ENCODE data around the gene ZFP36. TPM values are rescaled to one million over a fixed set of nuclear protein-coding genes. Genes with fewer than 3 reads are reported as not detected.

The ZFP36 gene
- total RNA-seq, 1 donor from 2014 or later, result 631 TPM

DNA sequence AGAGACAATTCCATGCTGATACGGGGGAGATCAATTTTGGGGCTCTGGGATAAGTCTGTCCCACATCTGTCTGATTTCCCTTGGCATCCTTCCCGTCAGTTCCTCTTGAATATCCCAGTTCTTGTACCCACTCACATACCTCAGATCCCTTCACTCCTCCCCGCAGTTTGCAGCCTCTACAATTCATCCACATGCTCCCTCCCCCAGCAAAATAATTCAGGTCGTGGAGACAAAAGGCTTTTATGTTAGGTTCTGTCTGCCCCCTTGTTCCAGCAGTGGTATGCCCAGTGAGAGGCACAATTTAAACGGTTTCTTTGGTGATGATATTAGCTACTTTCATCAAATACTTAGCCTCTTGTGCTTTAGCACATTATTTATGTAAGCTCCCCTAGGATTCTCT is 19.5 kb downstream of the ZFP36 start:
- DNase-seq (ENCODE audit: extremely low spot score in 2 of 2), result no peak
- Histone ChIP-seq H3K27ac (no peak overlapping the region), H3K9me3 (no peaks in the 10 kb centered on the region), H3K36me3 (peaks cover 0 to 4% of the 10 kb centered on the region in 2 donors), H3K4me1 (peaks cover 17% of the 10 kb centered on the region), H3K27me3 (no peaks in the 10 kb centered on the region), H3K4me3 (no peak overlapping the region)
- intact Hi-C loops (cut with DNase I), result no loop called here
- TF ChIP-seq POLR2AphosphoS5 (IDR thresholded peaks at IDR 0.05; ENCODE audit: insufficient read depth in 1 of 2, low read depth in 1 of 2), result no peak
- TF ChIP-seq, protein P1, sequence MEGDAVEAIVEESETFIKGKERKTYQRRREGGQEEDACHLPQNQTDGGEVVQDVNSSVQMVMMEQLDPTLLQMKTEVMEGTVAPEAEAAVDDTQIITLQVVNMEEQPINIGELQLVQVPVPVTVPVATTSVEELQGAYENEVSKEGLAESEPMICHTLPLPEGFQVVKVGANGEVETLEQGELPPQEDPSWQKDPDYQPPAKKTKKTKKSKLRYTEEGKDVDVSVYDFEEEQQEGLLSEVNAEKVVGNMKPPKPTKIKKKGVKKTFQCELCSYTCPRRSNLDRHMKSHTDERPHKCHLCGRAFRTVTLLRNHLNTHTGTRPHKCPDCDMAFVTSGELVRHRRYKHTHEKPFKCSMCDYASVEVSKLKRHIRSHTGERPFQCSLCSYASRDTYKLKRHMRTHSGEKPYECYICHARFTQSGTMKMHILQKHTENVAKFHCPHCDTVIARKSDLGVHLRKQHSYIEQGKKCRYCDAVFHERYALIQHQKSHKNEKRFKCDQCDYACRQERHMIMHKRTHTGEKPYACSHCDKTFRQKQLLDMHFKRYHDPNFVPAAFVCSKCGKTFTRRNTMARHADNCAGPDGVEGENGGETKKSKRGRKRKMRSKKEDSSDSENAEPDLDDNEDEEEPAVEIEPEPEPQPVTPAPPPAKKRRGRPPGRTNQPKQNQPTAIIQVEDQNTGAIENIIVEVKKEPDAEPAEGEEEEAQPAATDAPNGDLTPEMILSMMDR (IDR thresholded peaks at IDR 0.05), result no peak
- TF ChIP-seq POLR2A (IDR thresholded peaks at IDR 0.05), result no peak

DNA sequence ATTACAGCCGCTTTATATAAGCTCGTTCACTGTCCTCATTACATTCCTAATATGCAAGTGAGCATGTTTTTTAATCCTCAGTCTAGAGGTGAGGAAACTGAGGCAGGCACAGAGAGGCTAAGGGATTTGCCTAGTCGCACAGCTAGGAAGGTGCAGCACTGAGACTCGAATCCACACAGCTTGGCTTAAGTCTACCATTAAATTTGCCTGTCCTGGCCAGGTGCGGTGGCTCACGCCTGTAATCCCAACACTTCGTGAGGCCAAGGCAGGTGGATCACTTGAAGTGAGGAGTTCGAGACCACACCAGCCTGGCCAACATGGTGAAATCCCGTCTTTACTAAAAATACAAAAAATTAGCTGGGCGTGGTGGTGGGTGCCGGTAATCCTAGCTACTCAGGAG is 21.1 kb downstream of the ZFP36 start:
- DNase-seq (ENCODE audit: extremely low spot score in 2 of 2), result no peak
- Histone ChIP-seq H3K4me3 (no peak overlapping the region), H3K4me1 (peaks cover 21% of the 10 kb centered on the region), H3K9me3 (no peaks in the 10 kb centered on the region), H3K36me3 (peaks cover 2 to 19% of the 10 kb centered on the region in 2 donors), H3K27me3 (no peaks in the 10 kb centered on the region), H3K27ac (no peak overlapping the region)
- intact Hi-C loops (cut with DNase I), result no loop called here
- TF ChIP-seq, protein P1 (IDR thresholded peaks at IDR 0.05), result no peak
- no peak for TF ChIP-seq POLR2AphosphoS5 (IDR thresholded peaks at IDR 0.05; ENCODE audit: insufficient read depth in 1 of 2, low read depth in 1 of 2)
- TF ChIP-seq POLR2A (IDR thresholded peaks at IDR 0.05), result no peak

DNA sequence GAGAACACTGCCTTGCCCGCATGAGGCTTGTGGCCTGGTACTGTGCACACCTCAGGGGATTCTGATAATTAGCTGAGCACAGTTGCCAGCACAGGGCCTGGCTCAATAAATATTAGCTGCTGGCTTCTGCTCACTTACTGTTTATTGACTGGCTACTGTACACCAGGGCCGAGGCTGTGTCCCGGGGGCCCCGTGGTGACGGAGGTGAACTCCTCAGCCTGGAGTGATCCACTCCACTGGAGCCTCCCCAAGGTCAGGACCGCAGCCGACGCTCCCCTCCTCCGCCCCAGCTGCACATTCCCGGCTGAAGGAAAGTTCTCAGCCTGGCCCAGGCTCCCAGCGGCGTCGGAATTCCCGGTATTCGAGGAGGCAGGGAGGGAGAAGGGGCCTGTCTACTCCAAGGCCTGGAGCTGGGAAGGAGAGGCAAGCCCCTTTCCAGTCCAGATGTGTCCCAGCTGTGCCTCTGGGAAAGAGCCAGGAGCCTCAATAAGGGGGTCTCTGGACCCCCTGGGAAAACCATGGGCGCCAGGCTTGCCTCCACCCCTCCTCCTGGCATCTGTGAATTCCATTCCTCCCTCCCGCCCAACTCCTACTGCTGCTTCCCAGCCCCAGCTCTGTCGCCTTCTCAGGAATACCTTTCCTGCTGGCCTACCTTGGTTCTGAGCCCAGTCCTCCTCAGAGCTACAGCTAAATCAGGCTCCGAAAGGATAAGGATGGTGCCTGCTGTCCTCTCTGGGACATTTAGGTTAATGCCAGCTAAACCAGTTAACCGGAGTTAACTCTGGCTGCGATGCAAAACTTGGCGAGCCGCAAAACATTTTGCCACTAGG is 21.9 kb downstream of the ZFP36 start:
- TF ChIP-seq, protein P1 (IDR thresholded peaks at IDR 0.05), result no peak
- TF ChIP-seq POLR2A (IDR thresholded peaks at IDR 0.05), result no peak
- peak in 1 of 2 donors; percentile 58 for TF ChIP-seq POLR2AphosphoS5 (IDR thresholded peaks at IDR 0.05; ENCODE audit: insufficient read depth in 1 of 2, low read depth in 1 of 2)
- H3K4me1 ChIP-seq, result peaks cover 29% of the 10 kb centered on the region
- peak overlapping the region; percentile 66 for H3K27ac ChIP-seq

DNA sequence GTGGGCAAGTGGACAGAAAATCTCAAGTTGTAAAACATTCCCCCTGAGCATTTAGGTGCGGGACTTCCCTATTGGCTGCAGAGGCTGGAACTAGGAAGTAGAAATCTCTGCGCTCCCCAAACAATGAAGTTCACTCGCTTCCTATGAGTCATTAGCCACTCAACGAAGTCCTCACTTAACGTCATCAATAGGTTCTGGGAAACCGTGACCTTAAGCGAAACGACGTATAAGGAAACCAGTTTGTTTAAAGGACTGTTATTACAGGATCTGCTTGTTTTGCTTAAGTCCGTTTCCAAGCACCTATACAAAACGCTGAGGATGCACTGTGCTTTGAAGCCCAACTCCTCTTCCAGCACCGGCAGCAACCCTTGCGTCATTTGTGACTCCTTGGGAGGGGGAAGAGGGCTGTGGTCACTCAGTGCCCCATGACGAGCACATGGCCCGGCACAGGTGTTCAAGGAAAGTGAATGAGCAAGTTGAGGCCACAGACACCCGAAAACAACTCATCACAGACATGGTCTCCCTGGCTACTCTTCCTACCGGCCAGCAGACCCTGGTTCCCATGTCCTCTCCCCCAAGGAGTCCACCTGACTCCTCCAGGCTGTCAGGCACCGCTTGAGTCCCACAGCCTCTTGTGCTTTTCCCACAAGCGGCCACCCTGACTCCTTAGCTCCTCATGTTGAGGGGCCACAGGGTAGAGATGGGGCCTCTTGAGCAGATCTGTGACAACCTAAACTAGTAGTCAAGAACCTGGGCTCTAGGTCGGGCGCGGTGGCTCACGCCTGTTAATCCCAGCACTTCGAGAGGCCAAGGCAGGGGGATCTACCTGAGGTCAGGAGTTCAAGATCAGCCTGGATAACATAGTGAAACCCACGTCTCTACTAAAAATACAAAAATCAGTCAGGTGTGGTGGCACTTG is 24.3 kb downstream of the ZFP36 start:
- DNase-seq (ENCODE audit: extremely low spot score in 2 of 2), result no peak
- Histone ChIP-seq H3K4me3 (no peak overlapping the region), H3K27me3 (no peaks in the 10 kb centered on the region), H3K4me1 (peaks cover 48% of the 10 kb centered on the region), H3K27ac (peak overlapping the region; percentile 79), H3K9me3 (no peaks in the 10 kb centered on the region), H3K36me3 (peaks cover 7 to 40% of the 10 kb centered on the region in 2 donors)
- intact Hi-C loops (cut with DNase I), result no loop called here
- no peak for TF ChIP-seq POLR2A (IDR thresholded peaks at IDR 0.05)
- peak; percentile 66 to 68 for TF ChIP-seq POLR2AphosphoS5 (IDR thresholded peaks at IDR 0.05; ENCODE audit: insufficient read depth in 1 of 2, low read depth in 1 of 2)

More for the DNA sequence above, 21.9 kb downstream of the ZFP36 start:
- Histone ChIP-seq H3K9me3 (no peaks in the 10 kb centered on the region), H3K4me3 (peak overlapping the region in 1 of 2 donors; percentile 26), H3K36me3 (peaks cover 7 to 27% of the 10 kb centered on the region in 2 donors), H3K27me3 (no peaks in the 10 kb centered on the region)
- no peak for DNase-seq (ENCODE audit: extremely low spot score in 2 of 2)
- intact Hi-C loops (cut with DNase I), result no loop called here

DNA sequence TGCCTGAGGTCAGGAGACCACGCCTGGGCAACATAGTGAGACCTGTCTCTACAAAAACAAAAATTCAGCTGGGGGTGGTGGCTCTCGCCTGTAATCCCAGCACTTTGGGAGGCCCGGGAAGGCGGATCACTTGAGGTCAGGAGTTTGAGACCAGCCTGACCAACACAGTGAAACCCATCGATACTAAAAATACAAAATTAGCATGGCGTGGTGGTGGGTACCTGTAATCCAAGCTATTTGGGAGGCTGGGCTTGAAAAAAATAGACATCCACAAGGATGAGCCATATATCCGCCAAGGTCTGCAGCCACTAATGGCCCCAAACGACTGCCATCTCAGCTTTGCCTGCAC is 26.0 kb downstream of the ZFP36 start:
- Histone ChIP-seq H3K36me3 (peaks cover 7 to 40% of the 10 kb centered on the region in 2 donors), H3K27me3 (no peaks in the 10 kb centered on the region), H3K27ac (no peak overlapping the region), H3K4me3 (no peak overlapping the region), H3K4me1 (peaks cover 56% of the 10 kb centered on the region), H3K9me3 (no peaks in the 10 kb centered on the region)
- intact Hi-C loops (cut with DNase I), result no loop called here
- DNase-seq (ENCODE audit: extremely low spot score in 2 of 2), result no peak
- TF ChIP-seq POLR2A (IDR thresholded peaks at IDR 0.05) (no peak), POLR2AphosphoS5 (IDR thresholded peaks at IDR 0.05; ENCODE audit: insufficient read depth in 1 of 2, low read depth in 1 of 2) (no peak)
- TF ChIP-seq, protein P1 (IDR thresholded peaks at IDR 0.05), result no peak

Measured in vagina (tissue), 2 donors.